Adrenal gland (tissue), 12 donors: Measurements from ENCODE around the gene HYAL3. TPM values are rescaled to one million over a fixed set of nuclear protein-coding genes. Genes with fewer than 3 reads are reported as not detected.
A peak's percentile ranks its signal among the peaks of the same experiment; 100 is the strongest.

ENCODE experiments used
- DNase-seq, 7 donors: peaks; one replicate each; pipeline ENCODE4 v3.0.0-alpha.2; 2019 to 2020
- H3K27ac ChIP-seq, 5 donors: fragments of 200-600 bp; sonication (generic) in 4 of 5; 1 replicate in 3 of 5; 2 replicates in 2 of 5; pipeline versions ENCODE4 v1.5.1 to v1.8.0; 2016 to 2020; ENCODE audit warnings: mild to moderate bottlenecking in 1 of 5
- H3K27me3 ChIP-seq: fragments of 200-600 bp; 2 replicates; pipeline ENCODE4 v1.8.0; 2021
- H3K36me3 ChIP-seq, 2 donors: fragments of 200-600 bp; replicated peaks in 1 of 2; 1 replicate in 1 of 2; 2 replicates in 1 of 2; pipeline versions ENCODE4 v1.5.1 to v1.8.0; 2018 to 2022
- H3K4me1 ChIP-seq, 2 donors: fragments of 200-600 bp; replicated peaks in 1 of 2; 1 replicate in 1 of 2; 2 replicates in 1 of 2; pipeline versions ENCODE4 v1.5.1 to v1.8.0; 2018 to 2021
- H3K4me3 ChIP-seq, 4 donors: fragments of 200-600 bp; sonication (generic) in 3 of 4; one replicate each; pipeline ENCODE4 v1.5.1; 2016 to 2018
- H3K9me3 ChIP-seq, 3 donors: fragments of 200-600 bp; sonication (generic) in 1 of 3; replicated peaks in 1 of 3; 1 replicate in 2 of 3; 2 replicates in 1 of 3; pipeline versions ENCODE4 v1.5.1 to v1.8.0; 2016 to 2021
- POLR2A ChIP-seq, 2 donors: fragments of 450-650 bp; IDR thresholded peaks; one replicate each; pipeline ENCODE4 v1.6.1; 2017; ENCODE audit warnings: antibody characterized with exemption in 2 of 2, mild to moderate bottlenecking in 2 of 2, moderate library complexity in 1 of 2
- WGBS, 4 donors: extraction: QIAGEN DNeasy Blood & Tissue Kit in 2 of 4; methylation state at CpG; one replicate each; pipeline versions ENCODE4 v1.1.5 to v1.1.7; 2013 to 2017; 5-methylcytosine and 5-hydroxymethylcytosine counted together
- intact Hi-C, 2 donors: fragments of 100-400 bp; cut with DNase I; formaldehyde crosslinking; loops; one replicate each; pipeline versions ENCODE4 v1.14.1 to v1.15.0; 2022 to 2023
- polyA plus RNA-seq, 3 donors: library from polyadenylated mRNA; stranded (reverse); fragments of 200-250 nt in 2 of 3; fragments of 350-450 nt in 1 of 3; fragmentation: Illumina TruSeq in 1 of 3; extraction: RNeasy Lipid Tissue Mini Kit (QIAGEN cat#74804) in 1 of 3; gene quantifications; one replicate each; pipeline ENCODE4 v1.2.3, GENCODE V29; 2013 to 2014
- total RNA-seq, 9 donors: library from RNA; depleted of rRNA in 4 of 9; stranded (reverse); fragments of >200 nt in 4 of 9; fragments of 120-200 nt in 1 of 9; fragmentation: NEBNext Ultra II Directional in 1 of 9; extraction: Animal tissue kit (Norgen Biotek cat#: 25700) in 1 of 9; gene quantifications; one replicate each; pipeline versions ENCODE4 v1.1.0 to v1.2.4, GENCODE V29; 2013 to 2023
- TF ChIP-seq, protein P1 (sequence below), 6 experiments: fragments of 450-650 bp in 4 of 6; fragments of 200-600 bp in 2 of 6; sonication (generic) in 1 of 6; IDR thresholded peaks; 1 replicate in 5 of 6; 2 replicates in 1 of 6; pipeline versions ENCODE4 v1.5.1 to v1.8.0; 2016 to 2021; ENCODE audit warnings: antibody characterized with exemption in 6 of 6, mild to moderate bottlenecking in 2 of 6, moderate library complexity in 1 of 6
- donor health status: healthy with polysubstance abuse.
- donor health status: Bipolar disorder and iron deficiency.
- donor health status: DM: yes; HTN: yes; CAD: no.
- donor health status: DM: no; HTN: no; CAD: no.
- donor health status: DM: no; HTN: no; CAD: no.
- donor health status: DM: yes; HTN: yes; CAD: no.

HYAL3 gene
- total and polyA plus RNA-seq, 12 donors: 1.7 to 6.8 (median 3.4) TPM

DNA sequence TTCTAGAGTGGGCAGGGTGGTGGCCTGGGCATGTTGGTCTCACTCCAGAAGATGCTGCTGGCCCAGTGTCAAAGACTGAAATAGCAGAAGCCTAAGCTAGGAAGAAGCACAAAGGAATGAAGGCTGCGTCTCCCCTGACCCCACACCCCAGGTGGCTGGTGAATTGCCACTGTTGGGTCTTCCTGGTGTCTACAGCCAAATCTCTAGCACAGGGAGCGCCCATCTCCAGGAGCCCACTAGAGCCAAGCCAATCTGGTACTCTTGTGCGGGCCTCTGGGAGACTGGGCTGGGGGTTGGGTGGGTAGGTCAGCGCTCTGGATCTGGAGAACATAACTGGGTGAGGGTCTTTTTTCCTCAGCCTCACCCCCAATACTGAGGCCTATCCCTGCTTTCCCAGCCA lies 27.9 kb upstream of the HYAL3 start:
- Histone ChIP-seq H3K27ac (peak overlapping the region in 1 of 5 donors; percentile 11), H3K36me3 (peaks cover 0 to 42% of the 10 kb centered on the region in 2 donors), H3K4me3 (peak overlapping the region in 2 of 4 donors; percentile 63 to 83), H3K27me3 (no peaks in the 10 kb centered on the region), H3K4me1 (peaks cover 16 to 43% of the 10 kb centered on the region in 2 donors), H3K9me3 (no peaks in the 10 kb centered on the region)
- DNase-seq: peak in 1 of 7 donors; percentile 56
- WGBS, 4 donors: 59 to 75% (median 70%) methylated on average over 4 of the region's 4 CpGs
- no peak for TF ChIP-seq POLR2A (IDR thresholded peaks at IDR 0.05)
- TF ChIP-seq, protein P1, sequence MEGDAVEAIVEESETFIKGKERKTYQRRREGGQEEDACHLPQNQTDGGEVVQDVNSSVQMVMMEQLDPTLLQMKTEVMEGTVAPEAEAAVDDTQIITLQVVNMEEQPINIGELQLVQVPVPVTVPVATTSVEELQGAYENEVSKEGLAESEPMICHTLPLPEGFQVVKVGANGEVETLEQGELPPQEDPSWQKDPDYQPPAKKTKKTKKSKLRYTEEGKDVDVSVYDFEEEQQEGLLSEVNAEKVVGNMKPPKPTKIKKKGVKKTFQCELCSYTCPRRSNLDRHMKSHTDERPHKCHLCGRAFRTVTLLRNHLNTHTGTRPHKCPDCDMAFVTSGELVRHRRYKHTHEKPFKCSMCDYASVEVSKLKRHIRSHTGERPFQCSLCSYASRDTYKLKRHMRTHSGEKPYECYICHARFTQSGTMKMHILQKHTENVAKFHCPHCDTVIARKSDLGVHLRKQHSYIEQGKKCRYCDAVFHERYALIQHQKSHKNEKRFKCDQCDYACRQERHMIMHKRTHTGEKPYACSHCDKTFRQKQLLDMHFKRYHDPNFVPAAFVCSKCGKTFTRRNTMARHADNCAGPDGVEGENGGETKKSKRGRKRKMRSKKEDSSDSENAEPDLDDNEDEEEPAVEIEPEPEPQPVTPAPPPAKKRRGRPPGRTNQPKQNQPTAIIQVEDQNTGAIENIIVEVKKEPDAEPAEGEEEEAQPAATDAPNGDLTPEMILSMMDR (IDR thresholded peaks at IDR 0.05): no peak
- intact Hi-C loops: no loop called here

DNA sequence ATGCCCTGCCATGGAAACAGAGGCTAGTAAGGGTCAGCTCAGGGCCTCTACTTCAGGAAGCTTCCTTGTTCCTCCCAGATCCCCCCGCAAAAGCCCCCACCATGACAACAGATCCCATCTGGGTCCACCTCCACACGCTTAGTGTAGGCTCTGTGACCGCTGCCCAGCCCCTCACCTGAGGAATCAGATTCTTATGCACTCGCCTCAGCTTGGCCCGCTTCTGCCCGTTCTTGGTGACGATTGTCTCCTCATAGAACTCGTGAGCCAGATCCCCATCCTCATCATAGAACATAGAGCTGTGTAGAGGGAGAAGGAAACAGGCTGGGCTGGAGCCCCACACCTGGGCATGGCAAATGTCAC lies 27.0 kb upstream of the HYAL3 start:
- no peak overlapping the region for H3K4me3 ChIP-seq
- H3K4me1 ChIP-seq: peaks cover 20 to 48% of the 10 kb centered on the region in 2 donors
- intact Hi-C loops: no loop called here
- H3K36me3 ChIP-seq: peaks cover 0 to 33% of the 10 kb centered on the region in 2 donors
- DNase-seq: no peak
- no peaks in the 10 kb centered on the region for H3K9me3 ChIP-seq
- H3K27ac ChIP-seq: no peak overlapping the region
- H3K27me3 ChIP-seq: no peaks in the 10 kb centered on the region
- TF ChIP-seq POLR2A (IDR thresholded peaks at IDR 0.05): no peak
- TF ChIP-seq, protein P1 (IDR thresholded peaks at IDR 0.05): no peak
- WGBS, 4 donors: 84 to 90% (median 85%) methylated on average over 8 of the region's 8 CpGs

DNA sequence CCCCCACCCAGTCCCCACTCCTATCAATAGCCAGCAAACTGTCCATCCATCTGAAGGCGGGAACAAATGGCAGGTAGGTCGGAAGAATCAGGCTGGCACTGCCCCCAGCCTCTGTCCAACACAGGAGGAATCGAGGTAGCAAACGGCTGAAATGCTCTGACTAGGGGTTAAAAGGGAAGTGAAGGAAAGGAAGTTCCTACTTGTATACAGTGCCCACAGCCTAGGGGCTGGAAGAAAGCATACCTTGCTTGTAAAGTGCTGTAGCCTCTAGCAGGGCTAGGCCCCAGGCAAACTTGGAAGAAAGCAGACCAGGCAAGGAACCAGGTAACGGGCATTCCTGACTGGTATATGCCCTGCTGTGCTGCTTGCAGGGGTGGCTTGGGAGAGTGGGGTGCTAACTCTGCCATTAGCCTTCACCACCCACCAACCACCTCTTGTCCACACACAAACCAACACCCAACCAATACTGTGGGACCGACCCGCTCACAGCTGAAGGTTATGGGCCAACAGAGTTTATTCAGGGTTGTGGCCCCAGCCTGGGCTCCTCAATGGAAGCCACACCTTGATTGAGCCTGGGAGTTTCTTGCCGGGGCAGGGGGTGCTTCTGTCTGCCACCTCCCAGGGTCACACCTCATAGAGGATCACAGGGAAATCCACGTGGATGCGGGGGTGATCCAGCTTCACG lies 26.4 kb upstream of the HYAL3 start:
- 73 to 82% (median 78%) methylated on average over 11 of the region's 11 CpGs for WGBS, 4 donors
- H3K36me3 ChIP-seq: peaks cover 0 to 27% of the 10 kb centered on the region in 2 donors
- H3K27ac ChIP-seq: peak overlapping the region in 1 of 5 donors; percentile 98
- no peak overlapping the region for H3K4me3 ChIP-seq
- H3K4me1 ChIP-seq: peaks cover 21 to 48% of the 10 kb centered on the region in 2 donors
- intact Hi-C loops: no loop called here
- no peaks in the 10 kb centered on the region for H3K27me3 ChIP-seq
- no peaks in the 10 kb centered on the region for H3K9me3 ChIP-seq
- DNase-seq: no peak
- TF ChIP-seq, protein P1 (IDR thresholded peaks at IDR 0.05): no peak
- no peak for TF ChIP-seq POLR2A (IDR thresholded peaks at IDR 0.05)

DNA sequence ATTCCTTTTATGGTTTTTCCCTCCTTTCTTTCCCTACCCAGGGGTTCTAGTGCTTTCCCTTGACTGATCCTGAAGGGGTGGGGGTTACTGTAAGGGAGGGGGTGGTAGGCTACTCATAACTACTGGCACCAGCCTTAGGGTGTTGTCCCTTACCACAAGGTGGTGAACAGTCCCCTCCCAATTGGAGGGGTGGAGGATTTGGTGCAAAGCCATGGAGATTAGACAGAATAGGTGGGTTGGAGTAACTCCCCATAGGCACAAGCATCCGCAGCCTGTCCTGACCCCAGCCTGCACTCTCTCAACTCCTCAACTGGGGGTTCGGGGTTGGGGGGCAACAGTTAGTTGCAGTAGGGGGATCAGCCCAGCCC lies 25.9 kb upstream of the HYAL3 start:
- Histone ChIP-seq H3K9me3 (no peaks in the 10 kb centered on the region), H3K4me3 (no peak overlapping the region), H3K27ac (peak overlapping the region in 1 of 5 donors; percentile 98), H3K36me3 (peaks cover 0 to 22% of the 10 kb centered on the region in 2 donors), H3K27me3 (no peaks in the 10 kb centered on the region), H3K4me1 (peaks cover 26 to 54% of the 10 kb centered on the region in 2 donors)
- 63 to 83% (median 70%) methylated on average over 2 of the region's 2 CpGs for WGBS, 4 donors
- no peak for TF ChIP-seq POLR2A (IDR thresholded peaks at IDR 0.05)
- TF ChIP-seq, protein P1 (IDR thresholded peaks at IDR 0.05): no peak
- no peak for DNase-seq
- intact Hi-C loops: no loop called here
